CD4-positive, alpha-beta T cell (primary cell): ENCODE measurements around the gene SIN3B. TPM values are rescaled to one million over a fixed set of nuclear protein-coding genes. Genes with fewer than 3 reads are reported as not detected.

Experiments used
- ATAC-seq: fragments of 200-7000 bp; cut with Tn5 transposase; one replicate; pipeline ENCODE4 v1.10.0; 2022; ENCODE audit warnings: mild to moderate bottlenecking; ENCODE audit not compliant: poor library complexity
- CTCF ChIA-PET: fragments of 350-600 bp; sonication (Branson Sonifier 250); formaldehyde crosslinking; loops from one replicate; lab custom pipeline; 2021; ENCODE audit warnings: antibody characterized with exemption, inconsistent platforms; lab: Charles Lee
- POLR2A ChIA-PET: fragments of 350-600 bp; sonication (Branson Sonifier 250); formaldehyde crosslinking; loops from one replicate; lab custom pipeline; 2021; ENCODE audit warnings: antibody characterized with exemption, inconsistent platforms; lab: Charles Lee
- DNase-seq, 14 experiments: peaks; one replicate each; pipeline ENCODE4 v3.0.0-alpha.2; 2013 to 2020; ENCODE audit warnings: mixed read lengths in 2 of 14
- H3K27ac ChIP-seq, 2 donors: one replicate each; pipeline versions ENCODE4 v1.5.1 to v1.7.0; 2013; ENCODE audit warnings: low read length in 2 of 2, low read depth in 1 of 2, mild to moderate bottlenecking in 1 of 2
- H3K27me3 ChIP-seq, 2 experiments: 1 replicate in 1 of 2; 2 replicates in 1 of 2; pipeline versions ENCODE4 v1.6.1 to v1.7.0; 2013; ENCODE audit warnings: low read length in 2 of 2, control low read depth in 1 of 2, mild to moderate bottlenecking in 1 of 2, moderate library complexity in 1 of 2; ENCODE audit not compliant: insufficient read depth in 2 of 2, control insufficient read depth in 1 of 2
- H3K36me3 ChIP-seq: one replicate; pipeline ENCODE4 v1.6.1; 2013; ENCODE audit warnings: low read length, control low read depth; ENCODE audit not compliant: insufficient read depth
- H3K4me1 ChIP-seq: one replicate; pipeline ENCODE4 v1.6.1; 2013; ENCODE audit warnings: low read length, control low read depth; ENCODE audit not compliant: insufficient read depth
- H3K4me3 ChIP-seq: one replicate; pipeline ENCODE4 v1.5.1; 2013; ENCODE audit warnings: mild to moderate bottlenecking, low read length, moderate library complexity
- H3K9me3 ChIP-seq, 2 experiments: 1 replicate in 1 of 2; 2 replicates in 1 of 2; pipeline versions ENCODE4 v1.6.1 to v1.7.0; 2013; ENCODE audit warnings: low read length in 2 of 2, mild to moderate bottlenecking in 2 of 2, control low read depth in 1 of 2, moderate library complexity in 1 of 2; ENCODE audit not compliant: control insufficient read depth in 1 of 2, insufficient read depth in 1 of 2
- H3K27ac Mint-ChIP-seq: one replicate; pipeline ENCODE4 v1.8.0; 2020; ENCODE audit warnings: mixed read lengths
- H3K27me3 Mint-ChIP-seq: one replicate; pipeline ENCODE4 v1.8.0; 2021; ENCODE audit warnings: mixed read lengths
- H3K36me3 Mint-ChIP-seq: one replicate; pipeline ENCODE4 v1.8.0; 2021; ENCODE audit warnings: low read depth, mixed read lengths
- H3K4me1 Mint-ChIP-seq: one replicate; pipeline ENCODE4 v1.8.0; 2021; ENCODE audit warnings: low read depth, mixed read lengths
- H3K4me3 Mint-ChIP-seq: one replicate; pipeline ENCODE4 v1.8.0; 2020; ENCODE audit warnings: mild to moderate bottlenecking, mixed read lengths
- H3K9me3 Mint-ChIP-seq: one replicate; pipeline ENCODE4 v1.8.0; 2020; ENCODE audit warnings: mixed read lengths
- CTCF ChIP-seq: fragments of 200-600 bp; IDR thresholded peaks from one replicate; pipeline ENCODE4 v1.8.0; 2022; ENCODE audit warnings: antibody characterized with exemption, mild to moderate bottlenecking
- intact Hi-C, 2 experiments: fragments of 100-400 bp; cut with DNase I in 1 of 2; cut with micrococcal nuclease in 1 of 2; formaldehyde crosslinking; loops; one replicate each; pipeline versions ENCODE4 v1.15.1 to v1.9.0; 2023 to 2025; cut with DNase I, micrococcal nuclease
- total RNA-seq, 174 experiments: library from RNA in 2 of 174; stranded (reverse) in 2 of 174; gene quantifications; one replicate each; pipeline ENCODE4 v1.2.3 and lab custom pipeline; 2021 to 2026

SIN3B gene
- total RNA-seq, 2 experiments from 2014 or later = 52.4 to 53.7 TPM

- no peaks in the 10 kb centered on the region for H3K9me3 Mint-ChIP-seq
Observed at GRCh38 chr19:16892436-16892835, 63.2 kb downstream of the SIN3B start.

DNA sequence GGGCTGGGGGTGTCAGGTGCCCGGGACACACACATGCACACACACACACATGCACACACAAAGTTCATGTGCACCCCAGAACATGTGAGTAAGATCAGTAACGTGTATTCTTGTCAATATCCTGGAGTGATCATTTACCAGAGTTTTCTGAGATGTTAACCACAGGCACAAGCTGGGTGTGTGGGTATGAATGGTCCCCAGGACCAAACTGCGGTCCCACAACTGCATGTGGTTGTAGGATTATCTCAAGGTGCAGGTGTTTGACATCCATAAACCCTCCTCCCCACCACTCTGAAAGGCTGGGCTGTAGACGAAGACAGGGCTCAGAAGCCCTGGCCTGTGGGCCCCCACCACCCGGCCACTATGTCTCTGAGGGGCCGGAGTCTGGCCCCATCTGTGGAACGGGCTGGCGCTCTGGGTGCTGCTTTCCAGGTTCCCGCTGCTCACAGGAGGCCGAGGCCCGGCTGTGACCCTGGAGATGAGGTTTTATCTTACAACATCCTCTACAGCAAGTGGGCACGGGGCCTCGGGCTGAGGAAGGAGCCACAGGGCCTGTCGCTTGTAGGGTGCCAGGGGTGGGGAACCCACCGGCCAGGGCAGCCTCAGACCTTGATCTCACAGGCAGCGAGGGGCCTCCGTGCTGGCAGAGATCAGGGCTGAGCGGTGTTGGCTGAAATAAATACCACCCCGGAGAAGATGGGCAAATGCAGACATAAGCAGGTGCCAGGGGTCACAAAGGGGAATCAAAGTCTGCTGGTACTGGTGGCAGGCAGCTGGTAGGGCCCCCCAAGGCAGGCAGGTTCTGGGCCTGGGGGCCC is 63.9 kb downstream of the SIN3B start:
- H3K36me3 Mint-ChIP-seq = no peaks in the 10 kb centered on the region
- Histone ChIP-seq H3K27ac (no peak overlapping the region), H3K36me3 (no peaks in the 10 kb centered on the region), H3K4me1 (peaks cover 41% of the 10 kb centered on the region), H3K4me3 (no peak overlapping the region), H3K9me3 (peaks cover 0 to 12% of the 10 kb centered on the region in 2 experiments), H3K27me3 (peaks cover 5 to 28% of the 10 kb centered on the region in 2 experiments)
- ATAC-seq (no peak), DNase-seq (peak in 1 of 14 experiments; percentile 9)
- no peak overlapping the region for H3K4me3 Mint-ChIP-seq
- H3K4me1 Mint-ChIP-seq = no peaks in the 10 kb centered on the region
- no peak overlapping the region for H3K27ac Mint-ChIP-seq
- H3K27me3 Mint-ChIP-seq = peaks cover 49% of the 10 kb centered on the region
- ChIA-PET POLR2A (no interaction called here), CTCF (no interaction called here)
- intact Hi-C loops = no loop called here
- no peak for TF ChIP-seq CTCF
- no peaks in the 10 kb centered on the region for H3K9me3 Mint-ChIP-seq

More at GRCh38 chr19:16892436-16892835, 63.2 kb downstream of the SIN3B start:
- no peak overlapping the region for H3K27ac ChIP-seq
- ChIA-PET POLR2A (no interaction called here), CTCF (no interaction called here)
- no peak overlapping the region for H3K4me3 ChIP-seq
- intact Hi-C loops = no loop called here
- peaks cover 36% of the 10 kb centered on the region for H3K4me1 ChIP-seq
- Mint-ChIP-seq H3K4me1 (no peaks in the 10 kb centered on the region), H3K27ac (no peak overlapping the region), H3K36me3 (no peaks in the 10 kb centered on the region), H3K4me3 (no peak overlapping the region), H3K27me3 (peaks cover 49% of the 10 kb centered on the region)
- no peak for ATAC-seq
- H3K27me3 ChIP-seq = peaks cover 7 to 34% of the 10 kb centered on the region in 2 experiments
- no peak for TF ChIP-seq CTCF
- H3K36me3 ChIP-seq = no peaks in the 10 kb centered on the region
- peaks cover 0 to 12% of the 10 kb centered on the region in 2 experiments for H3K9me3 ChIP-seq
- DNase-seq = no peak

- TF ChIP-seq CTCF = no peak
- no peak overlapping the region for H3K4me3 Mint-ChIP-seq
- H3K27ac Mint-ChIP-seq = no peak overlapping the region
- H3K9me3 Mint-ChIP-seq = no peaks in the 10 kb centered on the region
- H3K36me3 Mint-ChIP-seq = no peaks in the 10 kb centered on the region
- peaks cover 54% of the 10 kb centered on the region for H3K27me3 Mint-ChIP-seq
- POLR2A ChIA-PET = no interaction called here
- DNase-seq (peak in 1 of 14 experiments; percentile 20), ATAC-seq (no peak)
- no peak overlapping the region for H3K4me3 ChIP-seq
- H3K36me3 ChIP-seq = no peaks in the 10 kb centered on the region
- no peak overlapping the region for H3K27ac ChIP-seq
- intact Hi-C loops = no loop called here
- peaks cover 5 to 28% of the 10 kb centered on the region in 2 experiments for H3K27me3 ChIP-seq
- H3K4me1 ChIP-seq = peaks cover 41% of the 10 kb centered on the region
- CTCF ChIA-PET = no interaction called here
- H3K9me3 ChIP-seq = peaks cover 0 to 12% of the 10 kb centered on the region in 2 experiments
- H3K4me1 Mint-ChIP-seq = peaks cover 5% of the 10 kb centered on the region
Observed at GRCh38 chr19:16893686-16893989, 64.4 kb downstream of the SIN3B start.
